HG02571 (cell line): Measurements from ENCODE around the gene PPAT.
A peak's percentile ranks its signal among the peaks of the same experiment; 100 is the strongest.
"Not testable (repeated sequence)": the region's sequence is repeated elsewhere in the genome, so short reads cannot be mapped to it uniquely, and the experiment has no call there.

Source experiments
- ATAC-seq: cut with Tn5 transposase; IDR thresholded peaks from one replicate; pipeline ENCODE4 v1.9.1; 2021; ENCODE audit warnings: mild to moderate bottlenecking, moderate library complexity; ENCODE audit not compliant: unreplicated experiment

PPAT gene

DNA sequence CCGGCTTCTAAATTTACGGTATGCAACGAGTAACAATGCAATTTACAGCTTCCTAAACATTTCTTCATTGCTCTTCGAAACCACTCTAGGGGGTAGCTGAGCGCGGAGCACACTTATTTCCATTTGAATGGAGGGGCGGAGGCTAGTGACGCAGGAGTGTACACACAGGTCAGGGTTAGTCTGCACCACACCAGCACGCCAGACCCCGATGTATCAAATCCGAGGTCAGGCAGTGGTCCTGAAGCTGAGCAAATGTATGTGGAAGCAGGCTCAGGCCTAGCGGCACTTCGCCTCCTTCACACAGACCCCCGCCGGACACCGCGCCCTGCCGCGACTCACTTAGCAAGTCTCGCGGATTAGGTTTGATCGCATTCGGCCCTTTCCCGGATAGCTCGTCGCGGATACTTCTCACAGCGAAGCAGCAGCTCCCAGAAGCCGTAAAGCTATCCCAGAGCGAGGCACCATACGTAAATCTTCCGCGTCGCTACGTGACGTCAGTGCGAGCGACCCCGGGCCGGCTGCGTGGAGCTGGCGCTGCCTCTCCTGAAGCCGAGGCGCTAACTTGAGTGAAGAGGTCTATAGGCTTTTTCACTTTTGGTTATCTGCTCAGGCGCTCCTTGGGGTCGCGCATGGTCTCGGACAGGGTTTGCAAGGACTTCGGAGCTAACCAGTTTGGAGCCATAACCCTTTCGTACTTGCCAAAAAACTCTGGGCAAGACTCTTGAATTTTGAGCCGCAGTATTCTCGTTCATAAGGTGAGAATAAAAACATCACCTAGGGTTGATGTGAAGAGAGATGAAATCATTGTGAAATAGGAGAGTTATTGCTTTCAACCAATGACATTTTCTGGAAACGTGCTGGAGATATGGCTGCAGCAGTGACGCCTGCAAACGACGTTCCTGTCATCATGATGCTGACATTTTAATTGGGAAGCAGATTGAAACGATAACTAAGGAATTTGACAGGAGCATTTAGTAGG is 48.1 kb downstream of the PPAT start, which contains the start of gene AASDH:
AASDH (minus strand) TSS at position 469 of the 979 bp plus-strand sequence. CDS start 3,192 bp downstream, outside the sequence.
- peak; percentile 95 for ATAC-seq

DNA sequence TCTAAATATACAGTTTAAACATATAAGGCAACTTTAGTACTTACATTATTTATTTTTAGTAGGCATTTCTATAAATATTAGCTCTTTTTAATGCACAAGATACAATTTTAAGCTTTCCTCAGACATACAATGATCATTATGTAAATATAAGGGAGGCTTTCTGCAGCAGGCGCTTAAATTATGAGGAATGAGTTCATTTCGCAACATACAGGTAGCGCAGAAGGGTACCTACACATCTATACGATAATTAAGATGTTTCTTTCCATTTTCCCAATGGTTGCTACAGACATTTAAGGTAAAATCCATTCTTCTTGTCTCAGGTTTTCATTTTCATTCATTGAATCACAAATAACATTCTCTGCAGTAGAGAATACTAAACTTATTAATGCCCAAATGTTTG is 49.3 kb downstream of the PPAT start:
- ATAC-seq: no peak

DNA sequence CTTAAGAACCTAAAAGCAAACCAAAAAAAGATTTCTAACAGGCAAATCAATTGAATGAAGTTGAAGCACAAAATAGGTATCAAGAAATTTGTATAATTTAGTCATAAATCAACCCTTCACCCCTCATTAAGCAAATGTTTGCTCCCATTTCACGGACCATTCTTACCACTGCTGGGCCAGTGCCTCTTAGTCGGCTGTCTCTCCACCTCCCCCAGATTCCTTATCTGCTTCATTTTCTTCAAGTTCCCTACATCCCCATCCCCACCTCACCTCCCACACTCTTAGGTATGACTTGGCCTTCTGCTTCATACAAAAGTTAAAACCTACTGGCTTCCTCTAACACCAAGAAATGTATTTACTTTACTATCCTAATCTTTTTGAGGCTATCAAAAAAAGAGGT is 60.0 kb downstream of the PPAT start:
- no peak for ATAC-seq

DNA sequence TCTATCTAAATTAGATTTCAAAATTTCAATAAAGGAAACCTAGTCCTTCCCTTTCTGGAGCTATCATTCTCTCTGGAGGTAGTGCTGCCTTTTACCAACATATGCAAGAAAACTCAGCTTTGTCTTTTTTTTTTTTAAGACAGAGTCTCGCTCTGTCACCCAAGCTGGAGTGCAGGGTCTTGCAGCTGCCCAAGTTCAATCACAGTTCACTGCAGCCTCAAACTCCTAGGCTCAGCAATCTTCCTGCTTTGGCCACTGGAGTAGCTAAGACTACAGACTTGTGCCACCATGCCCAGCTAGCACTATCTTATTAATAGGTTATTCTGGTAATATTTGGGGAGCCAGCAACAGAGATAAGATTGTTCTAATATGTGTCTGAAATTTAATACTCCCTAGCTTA is 60.5 kb downstream of the PPAT start:
- no peak for ATAC-seq

DNA sequence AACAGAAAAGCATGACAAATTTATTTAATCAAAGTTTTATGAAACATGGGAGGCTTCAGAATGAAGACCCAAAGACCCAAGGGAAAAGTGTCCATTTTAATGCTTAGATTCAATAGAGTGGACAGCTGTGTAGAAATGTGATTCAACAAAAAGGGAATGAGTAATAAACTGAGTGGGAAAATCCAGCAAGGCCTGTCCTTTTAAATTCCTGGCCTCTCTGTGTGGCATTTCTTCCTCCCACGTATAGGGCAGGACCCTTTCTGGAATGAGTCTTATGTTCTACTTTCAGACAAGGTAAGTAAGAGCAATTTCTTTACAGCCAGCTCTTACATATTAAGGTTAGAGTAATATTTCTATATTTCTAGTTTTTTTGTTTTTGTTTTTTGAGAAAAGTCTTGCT is 62.6 kb downstream of the PPAT start:
- ATAC-seq: no peak

DNA sequence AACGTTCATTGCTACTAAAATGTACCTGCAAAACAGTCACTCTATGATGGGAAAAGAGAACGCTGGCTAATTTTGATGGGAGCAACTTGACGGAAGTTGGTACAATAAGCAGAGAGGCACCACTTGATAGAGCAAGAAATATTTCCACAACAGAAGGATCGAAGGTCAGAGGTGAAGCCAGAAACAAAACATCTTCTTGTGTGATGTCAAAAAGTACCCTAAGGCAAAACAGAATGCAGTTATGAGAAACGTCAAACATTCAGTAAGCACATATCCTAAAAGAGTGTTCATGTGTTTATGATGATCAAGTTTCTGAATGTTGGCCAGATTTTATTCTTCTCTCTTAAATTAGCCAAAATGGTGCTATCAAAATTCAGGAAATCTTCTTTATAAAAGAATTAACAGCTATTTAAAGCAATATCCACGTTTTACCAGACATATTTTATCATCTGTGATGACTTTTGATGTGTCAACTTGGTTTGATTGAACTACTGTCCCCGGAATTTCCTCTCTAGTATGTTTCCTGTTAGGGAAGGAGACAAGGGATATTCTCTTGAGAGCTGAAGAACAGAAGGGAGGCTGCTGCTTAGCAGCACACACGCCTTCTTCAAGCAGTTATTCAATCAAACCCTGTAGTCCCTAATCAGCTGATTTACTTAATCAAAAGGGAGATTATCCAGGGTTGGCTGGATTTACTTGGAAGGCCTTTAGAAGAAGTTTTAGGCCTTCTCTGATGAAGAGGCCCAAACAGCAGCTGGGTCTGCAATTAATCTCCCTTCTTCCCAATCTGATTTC is 63.8 kb downstream of the PPAT start:
- ATAC-seq: no peak

DNA sequence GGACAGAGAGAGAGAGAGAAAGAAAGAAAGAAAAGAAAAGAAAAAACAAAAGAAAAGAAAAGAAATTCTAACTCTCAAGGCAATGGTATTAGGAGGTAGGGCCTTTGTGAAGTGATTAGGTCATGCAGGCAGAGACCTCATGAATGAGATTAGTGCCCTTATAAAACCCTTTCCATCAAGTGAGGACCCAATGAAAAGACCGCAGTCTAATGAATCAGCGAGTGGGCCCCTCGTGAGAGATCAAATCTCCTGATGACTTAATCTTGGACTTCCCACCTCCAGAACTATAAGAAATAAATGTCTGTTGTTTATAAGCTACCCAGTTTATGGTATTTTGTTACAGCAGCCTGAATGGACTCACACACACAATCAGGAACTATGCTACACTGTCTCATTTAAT is 65.0 kb downstream of the PPAT start:
- ATAC-seq: no peak

DNA sequence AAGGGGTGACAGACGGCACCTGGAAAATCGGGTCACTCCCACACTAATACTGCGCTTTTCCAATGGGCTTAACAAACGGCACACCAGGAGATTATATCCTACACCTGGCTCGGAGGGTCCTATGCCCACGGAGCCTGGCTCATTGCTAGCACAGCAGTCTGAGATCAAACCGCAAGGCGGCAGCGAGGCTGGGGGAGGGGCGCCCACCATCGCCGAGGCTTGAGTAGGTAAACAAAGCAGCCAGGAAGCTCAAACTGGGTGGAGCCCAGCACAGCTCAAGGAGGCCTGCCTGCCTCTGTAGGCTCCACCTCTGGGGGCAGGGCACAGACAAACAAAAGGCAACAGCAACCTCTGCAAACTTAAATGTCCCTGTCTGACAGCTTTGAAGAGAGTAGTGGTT is 72.4 kb downstream of the PPAT start:
- not testable (repeated sequence) for ATAC-seq

DNA sequence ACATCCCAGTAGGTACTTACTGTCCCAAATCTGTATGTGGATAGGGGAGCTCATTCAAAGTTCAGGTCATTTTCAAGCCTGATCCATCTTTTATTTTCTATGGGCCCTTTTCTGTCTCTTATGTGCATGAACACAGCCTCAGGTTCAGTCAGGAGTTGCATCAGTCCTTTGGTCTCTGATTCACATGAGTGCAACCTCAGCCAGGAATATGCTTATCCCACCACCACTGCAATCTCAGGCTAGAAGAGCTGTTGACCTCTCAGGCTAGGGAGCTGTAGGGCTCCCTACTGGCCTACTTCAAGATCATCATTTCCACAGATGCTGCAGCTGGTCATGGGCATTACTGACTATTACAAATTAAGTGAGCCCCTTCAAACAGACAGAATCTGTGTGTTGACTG is 75.3 kb downstream of the PPAT start:
- no peak for ATAC-seq

DNA sequence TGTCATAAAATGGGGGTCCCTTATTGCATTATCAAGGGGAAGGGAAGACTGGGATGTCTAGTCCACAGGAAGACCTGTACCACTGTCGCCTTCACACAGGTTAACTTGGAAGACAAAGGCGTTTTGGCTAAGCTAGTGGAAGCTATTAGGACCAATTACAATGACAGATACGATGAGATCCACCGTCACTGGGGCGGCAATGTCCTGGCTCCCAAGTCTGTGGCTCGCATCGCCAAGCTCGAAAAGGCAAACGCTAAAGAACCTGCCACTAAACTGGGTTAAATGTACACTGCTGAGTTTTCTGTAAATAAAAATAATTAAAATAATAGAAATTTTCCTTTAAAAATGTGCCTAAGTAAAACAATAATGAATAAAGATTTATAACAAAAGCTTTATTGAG is 78.8 kb downstream of the PPAT start:
- ATAC-seq: no peak

DNA sequence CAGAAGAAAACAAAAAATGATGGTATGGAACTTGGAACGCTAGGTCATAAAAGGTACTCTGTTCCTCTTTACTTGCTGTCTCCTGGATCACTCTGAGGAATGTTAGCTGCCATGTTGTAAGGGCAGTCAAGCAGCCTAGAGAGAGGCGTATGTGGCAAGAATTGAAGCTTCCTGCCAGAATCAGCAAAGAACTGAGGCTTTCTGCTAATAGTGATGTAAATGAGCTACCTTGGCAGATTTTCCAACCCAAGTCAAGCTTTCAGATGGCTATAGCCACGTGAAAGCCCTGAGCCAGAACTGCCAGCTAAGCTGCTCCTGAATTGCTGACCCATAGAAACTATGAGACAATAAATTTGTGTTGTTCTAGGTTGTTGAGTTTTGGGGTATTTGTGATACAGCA is 86.8 kb downstream of the PPAT start:
- no peak for ATAC-seq

DNA sequence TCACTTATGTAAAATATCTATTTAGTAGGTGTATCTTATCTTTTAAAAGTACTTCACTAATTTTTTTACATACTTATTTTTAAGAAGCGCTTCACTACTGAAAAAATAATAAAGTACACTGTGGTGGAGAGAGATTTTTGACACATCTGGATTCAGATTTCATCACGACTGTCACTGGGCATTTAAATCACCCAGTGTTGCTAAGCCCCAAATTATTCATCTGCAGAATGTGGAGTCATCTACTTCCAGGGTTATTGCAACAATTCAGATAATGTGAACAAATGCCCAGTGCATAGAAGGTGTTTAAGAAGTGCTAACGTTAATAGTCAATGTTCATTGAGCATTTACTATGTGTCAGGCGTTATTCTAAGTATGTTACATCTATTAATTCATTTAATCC is 90.0 kb downstream of the PPAT start:
- ATAC-seq: no peak
